DMS79 (cell line): Measurements from ENCODE around the gene PLD6.
"Not testable (repeated sequence)": the region's sequence is repeated elsewhere in the genome, so short reads cannot be mapped to it uniquely, and the experiment has no call there.

Experiments
- DNase-seq: peaks from one replicate; lab custom pipeline; 2025; lab: John Stamatoyannopoulos, UW

The PLD6 gene

DNA sequence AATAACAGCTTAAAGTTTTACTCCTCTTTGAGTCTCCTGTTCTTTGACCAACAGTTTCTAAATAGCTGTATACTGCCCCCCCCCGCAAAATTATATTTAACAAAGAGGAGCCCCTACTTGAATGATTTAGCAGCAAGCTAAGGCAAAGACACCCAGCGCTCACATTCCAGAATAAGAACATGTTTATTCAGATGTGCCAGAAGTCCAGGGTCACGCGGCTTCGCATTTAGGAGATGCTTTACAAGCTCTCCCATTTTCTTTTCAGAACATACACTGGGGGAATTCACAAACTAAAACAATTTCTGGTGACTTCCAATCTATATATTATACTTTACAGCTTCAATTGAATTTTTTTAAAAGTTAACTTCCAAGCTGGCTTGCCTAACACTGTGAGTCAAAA lies 5.3 kb downstream of the PLD6 start:
- DNase-seq, result no peak

DNA sequence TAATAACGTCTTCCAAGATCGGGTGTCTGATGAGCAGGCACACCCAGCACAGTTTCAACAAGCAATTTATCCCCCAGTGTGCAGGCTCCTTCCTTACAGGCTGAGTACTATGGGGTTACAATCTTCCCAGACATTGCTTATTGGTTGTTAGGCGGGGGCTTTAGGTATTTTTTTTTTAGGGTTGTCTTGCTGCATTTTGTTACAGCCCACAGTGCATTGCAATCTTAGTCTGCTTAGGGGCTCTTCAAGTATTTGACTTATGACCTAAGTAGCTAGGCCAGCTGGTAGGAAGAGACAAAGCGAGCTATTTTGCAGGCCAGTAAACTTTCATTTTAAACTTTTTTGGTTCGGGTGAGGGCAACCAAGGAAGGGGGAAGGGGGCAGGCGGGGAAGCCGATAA lies 5.8 kb downstream of the PLD6 start:
- DNase-seq, result no peak

DNA sequence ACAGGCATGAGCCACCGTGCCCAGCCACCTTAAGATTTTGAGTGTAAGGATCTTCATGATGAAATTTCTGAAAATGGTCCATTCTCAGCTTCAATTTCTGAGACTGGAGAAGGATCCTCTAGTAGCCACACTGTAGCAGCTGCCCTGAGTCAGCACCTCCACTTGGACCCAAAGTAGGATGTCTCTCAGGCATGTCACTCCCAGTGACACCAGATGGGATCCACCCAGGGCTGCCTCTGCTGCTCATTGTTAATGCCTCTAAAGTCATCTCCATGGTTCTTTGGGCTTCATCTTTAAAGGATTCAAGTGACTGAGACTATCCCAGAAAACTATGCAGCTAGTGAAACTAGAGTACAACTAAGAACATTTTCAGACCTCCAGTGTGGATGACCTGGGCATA lies 7.9 kb downstream of the PLD6 start:
- DNase-seq, result no peak

- DNase-seq, result no peak
Measured at GRCh38 chr17:17196776-17197175, 9.4 kb downstream of the PLD6 start.

GRCh38 chr17:17195466-17195865 lies 10.7 kb downstream of the PLD6 start:
- not testable (repeated sequence) for DNase-seq

GRCh38 chr17:17191961-17192381 lies 14.2 kb downstream of the PLD6 start:
- no peak for DNase-seq

- no peak for DNase-seq
Measured at GRCh38 chr17:17191346-17191792, 14.8 kb downstream of the PLD6 start.

DNA sequence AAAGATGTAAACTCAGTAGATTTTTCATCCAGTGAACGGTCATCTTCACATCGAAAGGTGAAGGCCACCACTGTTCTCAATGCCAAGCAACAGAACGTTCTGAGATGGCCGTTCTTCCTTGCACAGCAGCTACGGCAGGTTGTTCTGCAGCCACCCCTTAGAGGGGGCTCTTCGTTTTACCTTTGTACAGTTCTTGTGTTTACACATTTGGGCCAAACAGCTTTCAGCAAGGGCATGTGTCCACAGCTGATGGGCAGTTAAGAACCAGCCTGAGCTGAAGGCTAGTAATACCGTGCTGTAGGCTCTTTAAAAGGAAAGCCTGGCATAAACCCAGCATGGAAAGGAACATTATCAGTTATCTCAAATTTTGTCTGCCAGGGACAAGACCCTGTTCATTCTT lies 15.9 kb downstream of the PLD6 start:
- no peak for DNase-seq

- DNase-seq, result no peak
Measured at GRCh38 chr17:17189559-17189958, 16.6 kb downstream of the PLD6 start.

GRCh38 chr17:17188586-17188985 lies 17.5 kb downstream of the PLD6 start:
- no peak for DNase-seq

DNA sequence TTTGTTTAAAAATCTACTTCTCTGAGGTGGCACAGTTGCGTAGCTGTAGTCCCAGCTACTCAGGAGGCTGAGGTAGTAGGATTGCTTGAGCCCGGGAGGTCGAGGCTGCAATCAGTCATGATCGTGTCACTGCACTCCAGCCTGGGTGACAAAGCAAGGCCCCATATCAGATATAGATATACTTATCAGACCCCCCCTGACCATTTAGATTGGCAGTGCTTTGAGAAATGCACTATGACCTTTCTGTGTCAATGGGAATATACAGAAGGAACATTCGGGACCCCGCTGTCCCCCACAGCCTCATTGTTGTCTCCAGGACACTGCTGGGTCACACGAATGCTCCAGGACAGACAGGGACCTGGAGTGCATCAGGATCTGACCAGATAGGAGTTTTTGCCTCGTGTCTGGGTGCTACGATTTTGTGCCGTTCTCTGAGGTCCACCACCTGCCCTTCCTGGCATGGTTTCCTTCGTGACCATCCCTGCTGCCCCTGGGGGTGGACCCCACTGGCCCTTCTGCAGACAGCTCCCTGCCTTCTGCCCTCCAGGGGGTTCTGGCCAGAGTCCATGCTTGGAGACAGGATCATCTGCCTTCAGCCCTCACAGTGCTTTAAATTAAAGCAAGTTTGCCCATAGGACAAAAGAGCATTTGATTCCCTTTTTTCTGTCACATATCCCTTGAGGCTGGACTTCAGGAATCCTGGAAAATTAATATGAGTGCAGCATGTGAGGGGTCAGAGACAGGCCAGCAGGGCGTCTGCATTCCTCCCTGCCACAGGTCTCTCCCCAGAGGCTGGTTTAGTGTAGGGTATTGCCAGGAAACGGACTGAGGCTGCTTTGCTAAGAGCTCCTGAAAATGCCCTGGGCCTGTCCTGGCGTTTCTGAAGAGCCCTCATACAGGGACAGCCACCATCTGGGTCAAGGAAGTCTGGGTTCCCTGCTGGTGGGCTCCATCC lies 19.3 kb downstream of the PLD6 start:
- DNase-seq, result no peak

DNA sequence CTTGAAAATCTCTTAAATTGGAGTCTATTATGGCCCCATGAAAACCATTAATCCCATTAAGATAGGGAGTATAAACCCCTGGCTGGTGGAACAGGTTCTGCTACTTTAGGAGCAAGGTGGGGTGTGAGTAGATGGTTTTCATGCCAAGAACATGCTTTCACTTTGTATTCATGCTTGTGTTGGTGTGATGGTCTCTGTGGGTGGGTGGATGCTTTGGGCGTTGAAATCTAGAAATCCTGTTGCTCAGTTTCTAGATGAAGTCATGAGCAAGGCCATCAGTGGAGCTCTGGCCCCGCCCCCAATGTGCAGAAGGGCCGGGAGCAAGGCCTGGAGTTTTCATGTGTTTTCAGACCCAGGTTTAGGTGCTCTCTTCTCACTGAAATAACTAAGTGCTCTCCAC lies 20.1 kb downstream of the PLD6 start:
- DNase-seq, result peak; percentile 50

GRCh38 chr17:17184985-17185757 lies 21.0 kb downstream of the PLD6 start:
- not testable (repeated sequence) for DNase-seq

DNA sequence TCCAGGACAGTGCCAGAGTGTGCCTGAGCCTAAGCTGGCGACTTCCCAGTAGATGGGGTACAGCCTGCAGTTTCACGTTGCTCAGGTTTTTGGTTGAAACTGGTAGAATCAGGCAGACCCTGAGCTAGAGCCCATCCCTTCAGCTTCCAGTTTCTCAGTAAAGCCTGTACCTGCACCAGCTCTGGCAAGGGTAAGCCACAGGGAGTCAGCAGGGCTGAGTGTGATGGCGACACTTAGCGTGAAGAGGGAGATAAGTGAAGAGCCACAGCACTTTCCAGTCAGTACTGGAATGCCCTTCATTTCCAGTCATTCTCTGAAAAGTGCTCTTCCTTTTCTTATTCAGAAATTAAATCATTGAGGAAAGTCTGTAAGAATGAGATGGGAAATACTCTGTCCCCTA lies 22.4 kb downstream of the PLD6 start:
- DNase-seq, result no peak

DNA sequence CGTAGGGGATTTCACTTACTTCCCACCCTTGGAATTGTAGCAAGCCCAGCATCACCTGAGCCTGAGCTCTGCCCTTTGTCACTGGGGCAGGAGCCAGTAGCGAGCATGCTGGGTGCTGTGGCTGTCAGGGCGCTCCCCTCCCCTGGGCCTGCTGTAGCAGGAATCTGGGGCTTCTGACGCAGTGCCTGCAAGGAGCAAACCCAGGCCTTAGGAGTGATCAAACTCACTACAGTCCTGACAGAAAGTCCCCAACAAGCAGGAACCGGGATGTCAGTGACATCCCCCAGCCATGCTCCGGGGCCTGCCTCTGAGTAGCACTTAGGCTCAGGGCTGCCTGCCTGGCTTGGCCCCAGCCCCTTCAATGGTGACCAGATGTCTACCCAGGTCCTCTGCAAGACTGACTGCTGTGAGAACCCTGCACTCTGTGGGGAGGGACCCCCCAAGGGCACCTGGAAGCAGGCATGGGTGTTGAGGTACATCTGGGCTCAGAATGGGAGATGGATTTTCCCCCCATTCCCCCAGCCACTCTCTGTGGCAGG lies 23.5 kb downstream of the PLD6 start:
- DNase-seq, result peak; percentile 39

GRCh38 chr17:17181666-17182597 lies 24.2 kb downstream of the PLD6 start:
- no peak for DNase-seq

GRCh38 chr17:17180741-17181525 lies 25.2 kb downstream of the PLD6 start:
- no peak for DNase-seq

GRCh38 chr17:17180141-17180603 lies 26.0 kb downstream of the PLD6 start:
- no peak for DNase-seq

- DNase-seq, result no peak
Measured at GRCh38 chr17:17179371-17179827, 26.7 kb downstream of the PLD6 start.

DNA sequence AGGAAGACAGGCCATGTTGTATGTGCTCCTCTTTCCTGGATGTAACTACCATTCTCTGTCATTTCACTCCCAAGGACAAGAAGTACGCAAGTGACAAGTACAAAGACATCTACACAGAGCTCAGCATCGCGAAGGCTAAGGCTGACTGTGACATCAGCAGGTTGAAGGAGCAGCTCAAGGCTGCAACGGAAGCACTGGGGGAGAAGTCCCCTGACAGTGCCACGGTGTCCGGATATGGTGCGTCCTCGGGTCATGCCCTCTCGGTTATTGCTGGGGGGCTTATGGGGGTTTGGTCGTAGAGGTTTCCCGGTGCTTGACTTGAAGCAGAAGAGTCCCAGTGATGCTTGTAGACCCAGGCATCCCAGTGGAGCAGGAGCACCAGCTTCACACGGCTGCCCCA lies 29.0 kb downstream of the PLD6 start:
- DNase-seq, result no peak

DNA sequence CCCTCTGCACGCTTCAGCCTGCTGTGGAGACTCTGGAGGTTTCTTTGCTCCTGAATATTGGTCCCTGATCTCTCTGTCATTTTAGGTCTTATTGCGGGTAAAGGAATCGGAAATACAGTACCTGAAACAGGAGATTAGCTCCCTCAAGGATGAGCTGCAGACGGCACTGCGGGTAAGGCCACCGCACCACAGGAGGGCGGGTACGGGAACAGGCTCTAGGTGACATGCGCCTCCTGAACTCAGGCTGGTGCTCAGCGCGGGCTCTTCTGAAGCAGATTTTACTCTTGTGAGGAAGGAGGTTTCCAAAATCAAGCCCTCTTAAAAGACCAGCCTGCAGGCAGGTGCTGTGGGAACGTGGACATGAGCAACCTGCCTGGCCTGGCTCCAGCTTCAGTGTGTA lies 29.8 kb downstream of the PLD6 start:
- DNase-seq, result no peak
